Esophagus mucosa (tissue), 1 donor: ENCODE measurements around the gene CASK. TPM values are rescaled to one million over a fixed set of nuclear protein-coding genes. Genes with fewer than 3 reads are reported as not detected.

Experiments
- ATAC-seq: fragments of 200-7000 bp; cut with Tn5 transposase; one replicate; pipeline ENCODE4 v1.9.1; 2020
- total RNA-seq: library from RNA; stranded (reverse); gene quantifications from one replicate; pipeline ENCODE4 v1.2.4, GENCODE V29; 2023
- donor health status: DM: yes; HTN: yes; CAD: no.

Gene CASK, protein sequence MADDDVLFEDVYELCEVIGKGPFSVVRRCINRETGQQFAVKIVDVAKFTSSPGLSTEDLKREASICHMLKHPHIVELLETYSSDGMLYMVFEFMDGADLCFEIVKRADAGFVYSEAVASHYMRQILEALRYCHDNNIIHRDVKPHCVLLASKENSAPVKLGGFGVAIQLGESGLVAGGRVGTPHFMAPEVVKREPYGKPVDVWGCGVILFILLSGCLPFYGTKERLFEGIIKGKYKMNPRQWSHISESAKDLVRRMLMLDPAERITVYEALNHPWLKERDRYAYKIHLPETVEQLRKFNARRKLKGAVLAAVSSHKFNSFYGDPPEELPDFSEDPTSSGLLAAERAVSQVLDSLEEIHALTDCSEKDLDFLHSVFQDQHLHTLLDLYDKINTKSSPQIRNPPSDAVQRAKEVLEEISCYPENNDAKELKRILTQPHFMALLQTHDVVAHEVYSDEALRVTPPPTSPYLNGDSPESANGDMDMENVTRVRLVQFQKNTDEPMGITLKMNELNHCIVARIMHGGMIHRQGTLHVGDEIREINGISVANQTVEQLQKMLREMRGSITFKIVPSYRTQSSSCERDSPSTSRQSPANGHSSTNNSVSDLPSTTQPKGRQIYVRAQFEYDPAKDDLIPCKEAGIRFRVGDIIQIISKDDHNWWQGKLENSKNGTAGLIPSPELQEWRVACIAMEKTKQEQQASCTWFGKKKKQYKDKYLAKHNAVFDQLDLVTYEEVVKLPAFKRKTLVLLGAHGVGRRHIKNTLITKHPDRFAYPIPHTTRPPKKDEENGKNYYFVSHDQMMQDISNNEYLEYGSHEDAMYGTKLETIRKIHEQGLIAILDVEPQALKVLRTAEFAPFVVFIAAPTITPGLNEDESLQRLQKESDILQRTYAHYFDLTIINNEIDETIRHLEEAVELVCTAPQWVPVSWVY
- 56.3 TPM for total RNA-seq

DNA sequence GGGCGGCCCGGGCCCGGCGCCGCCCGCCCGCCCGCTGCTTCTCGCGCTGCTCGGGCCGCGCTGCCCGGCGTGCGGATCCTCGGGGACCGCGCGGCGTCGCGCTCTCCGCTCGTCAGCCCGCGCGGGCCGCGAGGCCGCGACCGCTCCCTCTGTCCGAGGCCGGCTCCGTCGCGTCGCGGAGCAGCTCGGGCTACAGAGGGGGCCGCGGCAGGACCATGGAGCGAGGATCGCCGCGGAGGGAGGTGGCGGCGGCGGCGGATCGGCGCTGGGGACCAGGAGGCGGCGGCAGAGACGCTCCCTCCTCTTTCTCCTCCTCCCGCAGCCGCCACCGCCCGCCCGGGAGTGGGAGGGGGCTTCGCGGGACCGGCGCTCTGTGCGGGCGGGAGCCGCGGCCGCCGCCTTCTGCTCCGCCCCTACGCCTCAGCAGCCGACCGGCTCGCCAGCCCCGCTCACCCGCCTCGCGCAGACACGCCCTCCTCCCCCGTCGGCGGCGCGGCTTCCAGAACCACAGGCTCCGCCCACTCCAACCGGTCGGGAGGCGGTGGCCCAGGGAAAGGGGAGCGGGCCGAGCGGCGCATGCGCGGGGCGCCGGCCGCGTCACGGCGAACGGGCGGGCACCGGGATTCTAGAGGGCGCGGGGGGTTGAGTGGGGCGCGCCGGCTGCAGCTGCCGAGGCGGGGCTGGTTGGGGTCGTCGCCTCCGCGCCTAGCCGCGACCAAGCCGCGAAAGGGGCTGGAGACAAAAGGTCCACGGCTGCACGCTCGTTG, at the start of gene CASK:
Gene CASK, minus strand, starts transcription at position 344 of the 767 bp plus-strand sequence. CDS start 566 bp downstream, outside the sequence.
- peak; percentile 97 for ATAC-seq

DNA sequence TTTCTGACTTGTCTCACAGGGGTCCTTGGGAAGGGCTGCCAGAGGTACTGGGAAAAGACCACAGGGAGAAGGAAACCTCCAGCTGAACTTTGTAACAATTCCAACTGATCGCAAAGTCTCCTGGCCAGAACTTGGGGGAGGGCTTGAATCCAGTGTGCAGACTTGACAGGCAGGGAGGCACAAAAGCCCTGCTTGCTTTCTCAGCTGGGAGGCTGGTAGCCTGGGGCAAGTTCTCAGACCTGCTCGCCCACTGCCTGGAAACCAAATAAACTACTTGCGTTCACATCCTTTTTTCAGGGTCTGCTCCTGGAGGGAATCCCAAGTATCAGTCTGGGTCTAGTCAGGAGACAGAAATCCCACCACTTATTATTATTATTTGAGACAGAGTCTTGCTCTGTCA, 48.0 kb upstream of the CASK start:
- ATAC-seq = no peak

DNA sequence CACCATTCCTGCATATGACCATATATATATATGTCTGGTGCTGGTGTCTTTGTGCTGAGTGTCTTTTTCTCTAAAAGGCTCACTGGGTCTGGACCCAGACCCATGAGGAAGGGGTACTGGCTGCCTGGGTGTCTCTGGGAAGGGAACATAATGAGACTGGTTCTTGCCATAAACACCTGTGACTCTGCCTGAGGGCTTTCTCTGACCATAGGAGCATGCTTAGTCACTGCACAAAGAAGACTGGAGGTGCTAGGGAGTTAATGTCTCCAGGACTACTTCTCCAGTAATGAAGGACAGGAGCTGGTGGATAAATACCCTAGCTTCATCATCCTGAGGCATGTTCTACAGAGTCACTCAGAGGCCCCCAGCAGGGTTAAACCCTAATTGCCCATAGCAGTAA, 47.1 kb upstream of the CASK start:
- no peak for ATAC-seq

DNA sequence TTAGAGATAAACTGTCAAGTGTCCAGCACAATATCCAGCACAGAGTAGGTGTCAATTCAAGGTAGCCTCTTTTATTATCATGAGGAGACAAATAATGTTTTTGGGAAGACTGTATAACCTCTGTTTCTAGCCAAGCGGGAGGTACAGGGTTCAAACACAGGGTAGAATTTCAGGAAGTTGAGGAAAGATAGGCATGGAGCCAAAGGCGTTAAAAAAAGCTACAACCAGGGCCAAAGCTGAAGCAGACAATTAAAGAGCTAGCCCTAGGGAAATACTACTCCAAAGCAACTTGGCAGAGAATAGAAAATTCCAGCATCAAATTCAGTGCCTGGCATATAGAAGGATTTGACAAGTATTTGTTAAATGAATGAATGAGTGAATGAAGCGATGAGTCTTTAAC, 40.0 kb upstream of the CASK start:
- no peak for ATAC-seq

DNA sequence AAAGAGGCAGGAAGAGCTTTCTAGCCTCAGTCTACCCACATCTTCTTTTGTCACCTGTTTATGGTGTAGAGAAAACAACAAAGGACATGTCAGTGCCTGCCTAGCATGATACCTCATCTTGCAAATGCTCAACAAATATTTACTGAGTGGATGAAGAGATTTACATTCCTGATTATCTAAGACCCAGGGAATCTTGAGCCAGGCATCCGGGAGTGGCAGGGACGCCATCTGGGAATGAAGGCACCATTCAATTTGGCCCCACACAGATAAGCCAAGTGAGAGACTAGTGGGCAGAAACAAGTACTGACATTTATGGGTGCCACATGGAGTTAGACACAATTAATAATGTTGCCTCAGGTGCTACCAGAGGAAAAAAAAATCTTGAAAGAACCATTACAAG, 36.8 kb upstream of the CASK start:
- ATAC-seq = no peak

DNA sequence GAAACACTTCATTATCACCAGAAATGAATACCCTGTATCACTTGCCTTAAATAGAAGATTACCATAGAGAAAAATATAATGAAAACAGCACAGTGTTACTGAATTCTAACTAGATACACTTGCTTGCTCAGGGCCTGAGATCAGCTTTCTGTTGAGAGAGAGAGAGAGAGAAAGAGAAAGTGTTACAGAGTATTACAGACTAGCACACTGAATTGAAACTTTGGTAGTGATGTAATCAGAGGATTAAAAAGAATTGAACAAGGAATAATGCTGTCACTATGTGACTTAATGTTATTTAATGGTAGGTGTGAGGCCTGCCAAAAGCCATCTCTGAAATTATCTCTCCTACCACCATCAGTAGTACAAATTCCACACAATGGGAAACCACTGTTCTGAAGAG, 35.5 kb upstream of the CASK start:
- peak; percentile 22 for ATAC-seq

DNA sequence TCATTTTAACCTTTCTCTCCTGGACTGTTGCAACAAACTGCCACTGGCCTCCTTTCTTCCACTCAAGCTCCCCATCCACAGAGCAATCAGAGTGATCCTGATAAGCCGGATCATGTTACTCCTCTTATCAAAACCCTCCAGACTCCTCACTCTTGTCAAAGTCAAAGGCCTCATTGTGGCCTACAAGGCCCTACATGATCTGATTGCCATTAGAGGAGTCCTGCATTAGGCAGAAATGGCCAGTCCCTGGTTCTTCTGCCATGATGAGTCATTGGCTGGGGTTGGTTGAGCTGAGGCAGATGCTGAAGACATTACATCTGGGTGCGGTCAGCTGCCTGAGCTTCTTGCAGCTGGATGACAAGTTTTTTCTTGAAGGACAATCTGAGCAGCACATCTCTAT, 32.7 kb upstream of the CASK start:
- no peak for ATAC-seq

DNA sequence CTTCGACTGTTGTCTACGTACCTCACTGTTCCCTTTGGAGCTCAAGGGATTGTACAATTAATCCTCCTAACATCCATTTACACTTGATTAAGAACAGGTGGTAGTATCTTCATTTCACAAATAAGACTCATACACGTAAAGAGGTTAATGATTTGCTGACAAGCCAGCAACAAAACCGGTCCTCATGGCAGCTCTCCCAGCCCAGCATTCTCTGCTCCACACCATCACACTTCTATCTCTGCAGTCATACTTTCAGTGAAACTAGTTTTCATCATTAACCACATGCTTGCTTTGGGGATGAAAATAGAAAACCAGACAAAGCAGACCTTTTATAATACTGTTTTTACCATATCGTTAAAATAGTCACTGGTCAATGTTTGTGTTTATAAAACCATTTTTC, 28.7 kb upstream of the CASK start:
- no peak for ATAC-seq

DNA sequence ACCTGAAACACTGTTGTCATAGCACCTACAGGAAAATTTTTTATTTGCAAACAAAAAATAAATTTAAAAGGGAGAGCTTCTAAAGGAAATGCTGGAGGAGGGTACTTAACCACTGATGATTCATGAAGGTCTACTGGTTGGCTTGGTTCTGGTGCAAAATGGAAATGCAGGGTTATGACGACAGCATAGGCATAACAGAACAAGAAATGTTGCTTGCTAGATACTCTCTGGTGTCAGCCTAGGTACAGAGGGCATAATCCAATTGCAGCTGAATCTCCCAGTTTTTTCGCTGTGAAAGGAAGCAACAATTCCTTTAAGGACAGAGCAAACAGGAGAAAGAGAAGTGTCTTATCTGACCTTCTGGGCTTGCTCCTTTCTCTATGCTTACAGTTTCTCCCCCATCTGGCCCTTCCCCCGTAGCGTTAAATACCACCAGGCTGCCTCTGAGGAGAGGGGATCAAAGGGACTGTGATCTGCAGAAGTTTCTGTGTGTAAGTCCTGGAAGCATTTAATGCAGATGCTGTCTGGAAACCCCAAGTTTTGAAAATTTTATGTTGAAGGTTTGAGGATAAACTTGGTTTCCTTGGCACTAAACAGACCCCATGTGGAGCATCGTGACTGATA, 23.7 kb upstream of the CASK start:
- no peak for ATAC-seq

DNA sequence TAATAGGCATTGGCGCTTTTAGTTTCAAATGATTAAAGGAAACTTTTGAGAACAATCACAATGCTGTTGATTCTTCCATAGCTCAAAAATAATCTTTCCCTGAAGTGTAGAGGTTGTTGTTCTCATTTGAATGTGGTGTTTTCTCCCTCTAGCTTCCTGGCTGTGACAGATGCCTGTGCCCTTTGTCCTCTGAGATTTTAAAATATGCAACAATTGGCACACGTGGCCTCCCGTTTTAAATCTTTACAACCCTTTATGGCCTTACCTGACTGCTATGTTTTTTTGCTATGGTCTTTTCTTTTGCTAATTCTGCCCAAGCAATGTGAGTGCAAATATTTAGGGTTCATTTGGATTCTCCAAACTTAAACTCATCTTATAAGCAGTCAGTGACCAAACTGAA, 22.9 kb upstream of the CASK start:
- ATAC-seq = no peak

DNA sequence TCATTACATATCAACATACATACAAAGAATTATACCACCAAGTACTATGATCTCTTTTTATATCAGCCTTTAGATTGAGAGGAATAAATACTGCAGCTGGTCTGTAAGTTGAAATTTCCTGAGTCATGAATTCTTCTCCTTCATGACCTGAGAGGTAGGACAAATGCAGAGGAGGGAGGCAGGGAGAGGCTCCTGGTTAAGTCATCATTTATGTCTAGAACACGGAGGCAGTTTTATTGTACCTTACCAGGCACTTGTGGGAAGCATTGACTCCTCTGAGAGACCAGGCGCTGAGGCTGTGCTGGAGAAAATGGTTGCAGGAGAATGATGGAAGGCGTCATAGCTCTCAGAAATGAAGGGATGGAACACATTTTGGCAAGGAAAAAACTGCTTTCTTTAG, 12.5 kb upstream of the CASK start:
- ATAC-seq = no peak

DNA sequence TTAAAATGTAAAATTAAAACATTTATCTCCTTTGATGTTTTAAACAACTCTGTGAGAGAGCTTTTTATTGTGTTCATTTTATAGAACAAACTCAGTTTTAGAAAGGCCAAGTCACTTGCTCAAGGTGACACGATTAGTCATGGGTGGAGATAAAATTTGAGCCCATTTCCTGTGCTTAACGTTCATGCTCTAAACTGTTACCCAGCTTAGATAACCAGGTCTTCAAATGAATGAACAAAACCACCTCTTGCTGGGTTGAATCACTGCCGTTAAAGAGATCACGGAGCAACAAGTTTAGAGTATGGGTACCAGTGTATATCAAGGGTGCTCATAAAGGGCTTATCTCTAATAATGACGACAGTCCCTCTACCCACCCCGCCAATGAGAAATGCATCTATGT, 10.2 kb upstream of the CASK start:
- no peak for ATAC-seq

DNA sequence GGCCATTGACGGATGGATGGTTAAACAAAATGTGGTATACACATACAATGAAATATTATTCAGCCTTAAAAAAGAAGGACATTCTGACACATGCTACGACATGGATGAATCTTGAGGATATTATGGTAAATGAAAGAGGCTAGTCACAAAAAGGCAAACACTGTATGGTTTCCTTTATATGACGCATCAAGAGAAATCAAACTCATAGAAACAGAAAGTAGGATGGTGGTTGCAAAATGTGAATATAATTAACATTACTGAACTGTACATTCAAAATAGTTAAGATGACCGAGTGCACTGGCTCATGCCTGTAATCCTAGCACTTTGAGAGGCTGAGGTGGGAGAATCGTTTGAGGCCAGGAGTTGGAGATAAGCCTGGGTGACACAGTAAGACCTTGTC, 9.5 kb upstream of the CASK start:
- ATAC-seq = no peak

DNA sequence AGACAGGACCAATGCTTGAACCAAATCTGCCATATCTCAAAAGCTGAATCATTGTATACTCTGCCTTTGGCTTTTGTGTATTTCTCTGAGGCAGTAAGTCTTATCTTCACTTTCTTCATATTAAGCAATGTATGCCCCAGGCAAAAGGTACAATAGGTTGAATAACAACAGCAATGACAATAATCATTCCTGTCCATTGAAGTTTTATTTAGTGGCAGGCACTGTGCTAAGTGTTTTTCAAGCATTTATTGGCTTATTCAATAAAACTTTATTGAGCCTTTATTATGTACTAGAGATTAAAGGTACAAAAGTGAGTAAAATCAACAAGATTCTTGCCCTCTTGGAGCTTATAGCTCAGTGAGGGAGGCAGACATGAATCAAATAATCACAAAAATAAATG, 8.2 kb upstream of the CASK start:
- no peak for ATAC-seq

DNA sequence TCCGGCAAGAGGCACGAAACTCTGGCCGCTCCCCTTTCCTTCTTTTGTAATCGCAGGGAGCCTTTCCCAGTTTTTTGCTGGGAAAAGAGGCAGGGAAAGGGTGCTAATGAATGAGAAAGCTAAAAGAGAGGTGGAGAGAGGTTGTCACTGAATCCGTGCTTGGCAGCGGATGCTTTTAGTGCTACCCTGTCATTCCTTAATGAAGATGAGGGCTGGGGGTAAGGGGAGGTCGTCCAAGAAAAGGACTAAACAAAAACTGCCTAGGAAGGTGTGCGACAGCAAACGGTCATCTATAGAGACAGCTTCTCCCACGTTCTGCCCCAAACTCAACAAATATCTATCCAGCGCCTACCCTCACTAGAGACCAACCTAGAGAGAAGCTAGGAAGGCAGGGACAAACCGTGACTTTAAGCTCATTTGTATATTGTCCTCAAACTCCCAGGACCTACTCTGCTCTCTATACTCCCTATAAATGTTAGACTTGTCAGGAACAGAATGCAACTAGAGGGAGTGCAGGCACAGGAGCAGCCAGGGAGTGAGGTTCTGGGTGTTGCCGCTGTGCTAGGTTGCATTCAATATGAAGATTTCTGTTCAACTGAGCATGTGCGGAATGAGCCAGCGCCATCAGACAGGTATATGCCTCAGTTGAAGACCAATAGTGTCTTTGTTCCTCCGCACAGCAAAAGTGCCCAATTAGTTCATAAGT, 777 bp upstream of the CASK start:
- peak; percentile 56 for ATAC-seq

DNA sequence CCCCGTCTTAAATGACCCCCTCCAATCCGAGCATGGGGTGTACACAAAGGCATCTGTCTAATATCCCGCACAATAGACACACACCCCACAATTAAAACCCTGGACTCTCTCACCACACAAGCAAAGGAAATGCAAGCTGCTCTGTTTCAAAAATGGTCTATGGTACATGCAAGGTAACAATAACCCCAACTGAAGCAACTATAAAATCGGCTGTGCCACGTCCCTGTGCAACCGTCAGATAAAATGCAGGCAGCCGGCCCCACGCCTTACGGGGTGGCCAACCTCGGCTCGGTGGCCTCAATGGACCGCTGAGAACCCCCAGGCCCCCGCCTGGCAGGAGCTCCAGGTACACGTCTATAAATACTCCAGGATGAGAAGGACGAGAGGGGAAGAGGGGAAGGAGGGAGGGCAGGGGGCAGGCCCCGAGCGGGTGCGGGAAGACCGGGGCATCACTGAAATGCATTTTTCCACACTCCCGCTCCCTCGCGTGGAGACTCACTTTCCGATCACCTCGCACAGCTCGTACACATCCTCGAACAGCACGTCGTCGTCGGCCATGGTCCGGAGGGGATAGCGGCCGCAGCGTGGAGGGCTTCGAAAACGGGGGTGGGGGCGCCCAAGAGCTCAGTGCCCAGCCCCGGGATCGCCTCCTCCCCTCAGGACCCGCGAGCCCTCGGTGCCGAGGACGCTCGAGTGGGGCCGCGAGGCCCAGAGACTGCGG, 763 bp downstream of the CASK start:
- no peak for ATAC-seq

DNA sequence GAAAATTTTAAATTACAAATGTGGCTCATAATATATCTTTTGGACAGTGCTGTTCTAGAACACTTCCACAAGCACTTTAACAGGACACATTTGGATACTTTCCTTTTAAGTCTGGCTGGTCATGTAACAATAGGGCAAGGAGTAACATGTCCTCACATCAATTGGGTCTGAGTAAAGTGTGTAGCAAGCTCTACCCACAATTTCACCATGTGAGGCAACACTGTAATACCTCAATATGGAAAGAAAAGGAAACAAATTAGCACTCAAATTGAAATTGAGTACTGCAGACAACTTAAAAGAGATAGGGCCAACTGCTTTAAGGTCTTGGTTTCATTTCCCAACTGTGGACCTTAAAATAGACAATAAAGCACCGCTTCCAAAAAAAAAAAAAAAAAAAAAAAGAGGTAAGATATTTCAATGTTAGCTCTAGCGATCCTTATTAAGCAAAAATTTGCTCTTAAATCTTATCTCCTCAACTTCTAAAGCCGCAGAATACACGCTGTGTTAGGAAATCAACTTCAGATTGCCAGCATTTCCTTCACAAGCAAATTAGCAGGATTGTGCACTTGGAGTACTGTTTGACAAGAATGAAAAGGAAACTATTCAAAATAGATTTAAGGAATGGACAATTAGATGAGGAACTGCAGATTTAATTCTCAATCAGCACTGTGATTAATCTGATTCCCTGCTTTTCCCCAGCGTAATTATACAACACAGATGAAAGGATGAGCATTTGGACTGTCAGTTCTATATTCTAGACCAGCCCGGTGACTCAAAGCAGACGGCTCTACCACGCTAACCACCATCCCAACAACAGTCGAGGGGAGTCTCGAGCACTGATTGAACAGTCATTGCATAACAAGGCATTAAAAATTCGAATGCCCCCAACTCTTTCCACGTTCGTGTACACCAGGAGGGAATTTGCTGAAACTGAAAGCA, 1.6 kb downstream of the CASK start:
- ATAC-seq = peak; percentile 31

DNA sequence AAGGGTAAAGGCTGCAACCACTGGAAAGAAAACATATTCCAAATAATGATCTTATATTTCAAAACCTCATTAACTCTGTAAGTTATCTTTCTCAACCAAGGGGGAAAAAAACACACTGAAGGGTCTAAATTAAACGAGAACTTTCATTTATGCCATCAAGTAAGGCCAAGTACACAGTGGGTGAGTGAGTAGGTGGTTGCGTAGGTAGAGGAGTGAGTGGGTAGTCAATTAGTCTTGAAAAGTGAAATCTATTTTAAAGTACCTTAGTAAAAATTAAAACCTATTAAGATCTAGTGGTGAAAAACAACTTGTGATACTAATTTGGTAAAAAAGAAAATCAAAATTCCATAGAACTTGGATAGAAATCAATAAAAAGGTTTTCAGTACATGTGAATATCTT, 3.5 kb downstream of the CASK start:
- no peak for ATAC-seq

DNA sequence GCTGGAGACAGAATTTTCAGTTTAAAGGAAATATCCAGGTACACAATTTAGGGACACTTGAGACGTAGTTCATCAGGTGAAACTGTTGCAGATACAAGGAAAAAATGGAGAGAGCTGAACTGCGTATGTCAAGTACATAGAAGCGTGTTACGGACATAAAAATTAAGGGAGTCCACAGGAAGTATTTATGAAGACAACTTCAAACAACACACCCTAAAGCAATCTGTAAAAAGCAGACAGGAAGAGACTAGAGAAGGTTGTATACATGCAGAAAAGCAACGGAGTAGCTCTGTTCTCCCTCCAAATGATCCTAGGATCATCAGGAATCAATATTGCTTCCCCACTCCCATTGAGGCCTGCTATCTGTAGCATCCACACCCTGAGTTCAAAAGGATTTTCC, 5.8 kb downstream of the CASK start:
- no peak for ATAC-seq

DNA sequence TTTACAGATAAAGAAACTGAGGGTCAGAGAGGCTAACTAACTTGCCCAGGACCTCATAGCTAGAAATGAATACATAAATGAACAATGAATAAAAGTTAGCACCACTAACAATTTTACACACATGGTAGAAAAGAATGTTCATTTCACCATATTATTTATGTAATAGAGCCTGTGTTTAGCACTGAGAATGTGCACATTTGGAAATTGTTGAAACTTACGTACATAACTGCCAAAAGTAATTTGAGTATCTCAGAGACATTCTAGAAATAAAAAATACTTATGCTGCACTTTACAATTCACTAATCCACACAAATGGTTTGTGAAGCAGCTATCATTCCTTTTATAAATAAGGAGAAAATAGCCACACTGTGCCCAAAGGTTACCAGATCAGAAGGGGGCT, 9.9 kb downstream of the CASK start:
- no peak for ATAC-seq
